ENCODE measurements around the gene PXN.
"Not testable (repeated sequence)": the region's sequence is repeated elsewhere in the genome, so short reads cannot be mapped to it uniquely, and the experiment has no call there.

PXN gene

DNA sequence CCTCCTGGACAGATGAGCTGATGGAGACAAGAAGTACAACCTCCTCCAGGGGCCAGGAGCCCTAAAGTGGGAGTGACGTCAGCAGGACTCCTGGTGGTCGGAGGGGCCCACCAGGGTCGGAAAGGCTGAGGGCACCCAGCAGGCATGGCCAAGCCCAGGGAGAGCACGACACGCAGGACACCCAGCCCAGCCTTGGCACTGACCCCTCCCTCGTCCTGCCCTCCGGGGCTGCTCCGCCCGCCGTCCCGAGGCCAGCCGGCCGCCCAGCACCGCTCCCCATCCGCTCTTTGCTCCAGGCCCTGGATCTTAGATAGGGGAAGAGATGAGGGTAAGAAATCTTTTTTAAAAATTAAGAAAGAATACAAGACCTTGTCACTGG, 50.2 kb downstream of the PXN start:
- ChIA-PET CTCF (interaction anchor here (1.0 to 5.9 kb wide), 3 partner anchors 13 to 51 kb away, joined by 3 to 43 read pairs (median 17); partner anchors contain the start of gene RPLP0), POLR2A (no interaction called here)
- DNase-seq (ENCODE audit: low read depth, low spot score), result no peak
- TF ChIP-seq CTCF (IDR thresholded peaks at IDR 0.05; ENCODE audit: insufficient read depth, low read length, missing control alignments), result no peak
- H3K4me3 ChIP-seq (ENCODE audit: low read depth, low read length), result no peak overlapping the region

GRCh38 chr12:120214626-120215356, 50.7 kb downstream of the PXN start:
- CTCF ChIA-PET, result interaction anchor here (1.0 to 5.9 kb wide), 3 partner anchors 13 to 52 kb away, joined by 3 to 43 read pairs (median 17); partner anchors contain the start of gene RPLP0
- POLR2A ChIA-PET, result interaction anchor here (0.6 kb wide), 1 partner anchor 14 kb away, joined by 3 read pairs; the partner anchor contains the start of gene RPLP0
- DNase-seq (ENCODE audit: low read depth, low spot score), result no peak
- TF ChIP-seq CTCF (IDR thresholded peaks at IDR 0.05; ENCODE audit: insufficient read depth, low read length, missing control alignments), result no peak
- H3K4me3 ChIP-seq (ENCODE audit: low read depth, low read length), result no peak overlapping the region

GRCh38 chr12:120213758-120214157, 51.8 kb downstream of the PXN start:
- no peak for TF ChIP-seq CTCF (IDR thresholded peaks at IDR 0.05; ENCODE audit: insufficient read depth, low read length, missing control alignments)
- H3K4me3 ChIP-seq (ENCODE audit: low read depth, low read length), result no peak overlapping the region
- CTCF ChIA-PET, result interaction anchor here (2.1 to 5.9 kb wide), 2 partner anchors 12 to 14 kb away, joined by 17 to 43 read pairs; partner anchors contain the start of gene RPLP0
- no peak for DNase-seq (ENCODE audit: low read depth, low spot score)
- POLR2A ChIA-PET, result interaction anchor here (0.6 to 5.0 kb wide), 2 partner anchors 13 to 47 kb away, joined by 4 to 34 read pairs; partner anchors contain the start of gene RPLP0

DNA sequence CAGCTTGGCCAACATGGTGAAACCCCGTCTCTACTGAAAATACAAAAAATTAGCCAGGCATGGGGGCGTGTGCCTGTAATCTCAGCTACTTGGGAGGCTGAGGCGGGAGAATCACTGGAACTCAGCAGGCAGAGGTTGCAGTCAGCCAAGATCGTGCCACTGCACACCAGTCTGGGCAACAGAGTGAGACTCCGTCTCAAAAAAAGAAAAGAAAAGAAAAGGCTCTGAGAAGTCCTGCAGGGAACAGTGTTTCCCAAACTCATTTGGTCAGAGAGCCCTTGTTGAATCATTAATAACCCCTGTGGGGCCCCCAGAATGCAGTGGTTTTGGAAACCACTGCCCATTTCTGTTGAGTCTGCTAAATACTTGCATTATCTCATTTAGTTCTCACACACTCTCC, 52.3 kb downstream of the PXN start:
- DNase-seq (ENCODE audit: low read depth, low spot score); H3K4me3 ChIP-seq (ENCODE audit: low read depth, low read length): not testable (repeated sequence)
- POLR2A ChIA-PET, result interaction anchor here (0.6 to 5.0 kb wide), 2 partner anchors 13 to 48 kb away, joined by 4 to 34 read pairs; partner anchors contain the start of gene RPLP0
- CTCF ChIA-PET, result interaction anchor here (1.6 to 5.9 kb wide), 2 partner anchors 11 to 16 kb away, joined by 10 to 43 read pairs; partner anchors contain the start of gene RPLP0

DNA sequence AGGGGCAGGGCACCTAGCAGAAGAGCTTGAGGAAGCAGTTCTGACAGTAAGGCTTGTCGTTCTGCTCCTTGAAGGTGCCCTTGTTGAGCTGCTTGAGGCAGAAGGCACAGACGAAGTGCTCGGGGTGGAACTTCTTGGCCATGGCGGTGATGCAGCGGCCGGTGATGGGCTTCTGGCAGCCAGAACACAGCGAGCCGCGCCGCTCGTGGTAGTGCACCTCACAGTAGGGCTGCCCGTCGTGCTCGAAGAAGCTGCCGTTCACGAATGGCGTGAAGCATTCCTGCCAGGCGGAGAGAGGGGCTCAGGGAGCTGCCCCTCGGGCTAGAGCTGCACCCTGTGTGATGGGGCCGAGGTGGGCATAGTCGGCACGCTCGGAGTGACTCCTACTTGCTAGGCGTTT, 53.2 kb downstream of the PXN start:
- POLR2A ChIA-PET, result interaction anchor here (5.0 kb wide), 1 partner anchor 12 kb away, joined by 34 read pairs; the partner anchor contains the start of gene RPLP0
- CTCF ChIA-PET, result interaction anchor here (0.7 to 5.9 kb wide), 4 partner anchors 10 to 16 kb away, joined by 3 to 43 read pairs (median 6); partner anchors contain the start of gene RPLP0

DNA sequence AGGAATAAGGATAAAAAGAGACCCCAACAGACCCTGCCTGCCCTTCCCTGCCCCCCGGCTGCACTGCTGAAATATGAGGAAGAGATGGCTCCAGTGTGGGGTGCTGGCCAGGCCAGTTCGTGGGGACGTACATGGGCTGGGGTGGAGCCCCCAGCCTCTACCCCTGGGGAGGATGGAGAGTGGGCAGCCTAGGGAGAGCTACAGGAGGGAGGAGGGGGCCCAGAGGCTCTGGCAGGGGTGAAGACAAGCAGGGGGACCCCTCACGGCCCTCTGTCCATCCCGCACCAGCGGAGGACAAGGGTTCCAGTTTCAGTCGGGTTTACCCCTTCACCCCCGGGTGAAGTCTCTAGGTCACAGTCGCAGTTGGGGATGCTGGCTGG, 53.6 kb downstream of the PXN start:
- CTCF ChIA-PET, result interaction anchor here (0.8 to 5.9 kb wide), 3 partner anchors 10 to 17 kb away, joined by 3 to 43 read pairs (median 10); partner anchors contain the start of gene RPLP0
- H3K4me3 ChIP-seq (ENCODE audit: low read depth, low read length), result no peak overlapping the region
- POLR2A ChIA-PET, result interaction anchor here (5.0 kb wide), 1 partner anchor 11 kb away, joined by 34 read pairs; the partner anchor contains the start of gene RPLP0
- TF ChIP-seq CTCF (IDR thresholded peaks at IDR 0.05; ENCODE audit: insufficient read depth, low read length, missing control alignments), result no peak
- DNase-seq (ENCODE audit: low read depth, low spot score), result no peak

More for the DNA sequence above, 53.2 kb downstream of the PXN start:
- H3K4me3 ChIP-seq (ENCODE audit: low read depth, low read length), result no peak overlapping the region
- no peak for TF ChIP-seq CTCF (IDR thresholded peaks at IDR 0.05; ENCODE audit: insufficient read depth, low read length, missing control alignments)
- DNase-seq (ENCODE audit: low read depth, low spot score), result no peak
